Testis (tissue), 2 donors: ENCODE results near the gene TMIGD3.

Experiments
- CTCF ChIP-seq, 3 experiments: fragments of 450-650 bp in 2 of 3; fragments of 200-600 bp in 1 of 3; sonication (generic) in 1 of 3; IDR thresholded peaks; one replicate each; pipeline ENCODE4 v1.5.1; 2016 to 2019; ENCODE audit warnings: antibody characterized with exemption in 3 of 3, mild to moderate bottlenecking in 2 of 3, moderate library complexity in 1 of 3
- POLR2A ChIP-seq: fragments of 450-650 bp; IDR thresholded peaks from one replicate; pipeline ENCODE4 v1.6.1; 2017; ENCODE audit warnings: antibody characterized with exemption, mild to moderate bottlenecking, moderate library complexity

GRCh38 chr1:111509997-111510375 is 6.6 kb upstream of the TMIGD3 start:
- TF ChIP-seq POLR2A: no peak
- no peak for TF ChIP-seq CTCF (IDR thresholded peaks at IDR 0.05)
